ENCODE data around the gene ENPP4.
"Not testable (repeated sequence)": the region's sequence is repeated elsewhere in the genome, so short reads cannot be mapped to it uniquely, and the experiment has no call there.

- not testable (repeated sequence) for TF ChIP-seq CTCF (conservative IDR thresholded peaks at IDR 0.05; ENCODE audit: low read depth, low read length); EZH2 (IDR thresholded peaks at IDR 0.05; ENCODE audit: borderline replicate concordance, low read depth, low read length, poor library complexity, severe bottlenecking)
Observed at GRCh38 chr6:46085688-46086087, 44.1 kb upstream of the ENPP4 start.

Data from A673 (cell line).